ENCODE results near the gene B3GALNT2. TPM values are rescaled to one million over a fixed set of nuclear protein-coding genes. Genes with fewer than 3 reads are reported as not detected.

Gene B3GALNT2
- total and polyA plus RNA-seq, 2 of the 8 experiments (the other 6 are each of a cell fraction or from before 2014, with no cell fraction given): 15.4 to 39.4 TPM

- Histone ChIP-seq H3K79me1 (ENCODE audit: low read depth, low read length) (no peaks in the 10 kb centered on the region), H3K4me3 (ENCODE audit: extremely low read depth in 1 of 4, insufficient read depth in 2 of 4, low read depth in 3 of 4, low read length in 4 of 4) (no peak overlapping the region), H2BK20ac (ENCODE audit: low read length) (no peak overlapping the region), H3K79me2 (ENCODE audit: control insufficient read depth in 1 of 2, insufficient read depth in 2 of 2, low read length in 2 of 2) (no peaks in the 10 kb centered on the region), H3K56ac (replicated peaks; ENCODE audit: insufficient read length, low read depth, low read length) (no peak overlapping the region), H3K14ac (ENCODE audit: insufficient read length) (no peak overlapping the region), H2BK15ac (ENCODE audit: low read length) (no peak overlapping the region), H2AK5ac (ENCODE audit: low read depth, low read length) (no peak overlapping the region), H3K18ac (ENCODE audit: extremely low read depth, low read length) (no peak overlapping the region), H4K5ac (ENCODE audit: insufficient read length, low read depth, low read length) (no peak overlapping the region), H2BK12ac (ENCODE audit: low read depth, low read length) (no peak overlapping the region), H3K9ac (replicated peaks in 1 of 4; ENCODE audit: extremely low read depth in 1 of 4, low read depth in 3 of 4, low read length in 3 of 4) (no peak overlapping the region), H3K4me2 (ENCODE audit: insufficient read depth in 1 of 2, low read depth in 2 of 2, low read length in 2 of 2) (no peak overlapping the region), H3K27me3 (replicated peaks in 1 of 4; ENCODE audit: control insufficient read depth in 3 of 4, extremely low read depth in 1 of 4, insufficient read depth in 3 of 4, low read length in 3 of 4) (no peaks in the 10 kb centered on the region), H2BK120ac (replicated peaks; ENCODE audit: low read depth, low read length) (no peak overlapping the region), H4K91ac (replicated peaks; ENCODE audit: insufficient read length, low read length) (no peak overlapping the region), H4K20me1 (replicated peaks in 1 of 2; ENCODE audit: control insufficient read depth in 1 of 2, insufficient read depth in 2 of 2, low read length in 2 of 2) (no peaks in the 10 kb centered on the region), H3K23me2 (ENCODE audit: low read depth, low read length) (no peaks in the 10 kb centered on the region), H2AFZ (ENCODE audit: low read length) (no peak overlapping the region), H2BK5ac (ENCODE audit: low read depth, low read length) (no peak overlapping the region), H3K27ac (ENCODE audit: low read depth, low read length) (no peak overlapping the region), H3K4me1 (replicated peaks in 1 of 4; ENCODE audit: control insufficient read depth in 3 of 4, insufficient read depth in 4 of 4, low read length in 3 of 4) (no peaks in the 10 kb centered on the region), H3K9me3 (ENCODE audit: insufficient read depth in 2 of 2, low read depth in 1 of 2, low read length in 1 of 2) (no peaks in the 10 kb centered on the region), H3K36me3 (ENCODE audit: control insufficient read depth in 2 of 4, insufficient read depth in 4 of 4, low read length in 3 of 4) (peaks cover 0 to 19% (median 3%) of the 10 kb centered on the region in 4 experiments; a peak in 3 of 8 replicates), H3K4ac (replicated peaks; ENCODE audit: insufficient read length, low read depth, low read length) (no peak overlapping the region), H4K8ac (ENCODE audit: extremely low read depth, insufficient read depth, low read length) (no peak overlapping the region), H3K23ac (ENCODE audit: insufficient read length) (no peak overlapping the region)
- no peak for TF ChIP-seq FOSL1 (IDR thresholded peaks at IDR 0.05; ENCODE audit: insufficient read depth, low read depth, low read length)
- TF ChIP-seq PHF8 (conservative IDR thresholded peaks at IDR 0.05; ENCODE audit: low read depth, low read length): no peak
- no peak for TF ChIP-seq NRF1 (IDR thresholded peaks at IDR 0.05; ENCODE audit: low read depth, low read length)
- no peak for TF ChIP-seq CREB1 (IDR thresholded peaks at IDR 0.05)
- TF ChIP-seq BRCA1 (IDR thresholded peaks at IDR 0.05; ENCODE audit: low read depth, low read length): no peak
- no peak for TF ChIP-seq CHD1 (IDR thresholded peaks at IDR 0.05; ENCODE audit: low read depth, low read length)
- TF ChIP-seq MAX (IDR thresholded peaks at IDR 0.05): no peak
- no peak for TF ChIP-seq BACH1 (IDR thresholded peaks at IDR 0.05; ENCODE audit: low read length)
- TF ChIP-seq HDAC2 (IDR thresholded peaks at IDR 0.05; ENCODE audit: borderline replicate concordance in 1 of 2, low read depth in 2 of 2, low read length in 2 of 2): no peak
- TF ChIP-seq SP2 (IDR thresholded peaks at IDR 0.05; ENCODE audit: low read length): no peak
- TF ChIP-seq TAF7 (optimal IDR thresholded peaks at IDR 0.05; ENCODE audit: borderline replicate concordance, low read depth, low read length): no peak
- no peak for TF ChIP-seq RBBP5 (IDR thresholded peaks at IDR 0.05; ENCODE audit: borderline replicate concordance, low read depth, low read length)
- TF ChIP-seq TEAD4 (IDR thresholded peaks at IDR 0.05; ENCODE audit: low read depth, low read length): no peak
- TF ChIP-seq SP4 (IDR thresholded peaks at IDR 0.05; ENCODE audit: low read length): no peak
- ChIA-PET CTCF (ENCODE audit: partially characterized antibody) (interaction anchor here (1.4 kb wide), 1 partner anchor 49 kb away, joined by 3 read pairs; no protein-coding TSS in a partner anchor), POLR2A (ENCODE audit: partially characterized antibody) (no interaction called here)
- no peak for FAIRE-seq
- 93% methylated on average over 3 of the region's 3 CpGs; no CpG with 5 or more reads in 1 of the 2 experiments for whole genome bisulfite sequencing, 2 experiments (ENCODE audit: extremely low coverage in 1 of 2, insufficient coverage in 1 of 2, insufficient read length in 1 of 2, insufficient replicate concordance in 2 of 2, low coverage in 1 of 2, low lambda C conversion rate in 2 of 2, missing lambda C conversion rate in 1 of 2)
- DNase-seq (ENCODE audit: low read depth in 1 of 2, low spot score in 2 of 2): no peak
Observed at GRCh38 chr1:235465066-235465465, 39.2 kb downstream of the B3GALNT2 start.

Measured in H1 (cell line).